Trophoblast cell (in vitro differentiated cells and primary cell): ENCODE data around the gene AUTS2.

Experiments used
- DNase-seq, 2 donors: peaks; one replicate each; pipeline ENCODE4 v3.0.0-alpha.2; 2016
- H2AFZ ChIP-seq: 2 replicates; pipeline ENCODE4 v1.6.1; 2013; ENCODE audit warnings: low read length, moderate library complexity, mild to moderate bottlenecking; ENCODE audit not compliant: insufficient read depth, poor library complexity
- H2AK5ac ChIP-seq: 2 replicates; pipeline ENCODE4 v1.6.1; 2013; ENCODE audit warnings: mild to moderate bottlenecking, low read length
- H2BK120ac ChIP-seq: 2 replicates; pipeline ENCODE4 v1.6.1; 2013; ENCODE audit warnings: low read length, mild to moderate bottlenecking, moderate library complexity; ENCODE audit not compliant: insufficient read depth, poor library complexity
- H2BK12ac ChIP-seq: 2 replicates; pipeline ENCODE4 v1.6.1; 2013; ENCODE audit warnings: mild to moderate bottlenecking, low read length, moderate library complexity
- H2BK5ac ChIP-seq: 2 replicates; pipeline ENCODE4 v1.6.1; 2013; ENCODE audit warnings: low read length, low read depth, moderate library complexity, mild to moderate bottlenecking; ENCODE audit not compliant: poor library complexity
- H3K14ac ChIP-seq: 2 replicates; pipeline ENCODE4 v1.6.1; 2013; ENCODE audit warnings: mild to moderate bottlenecking, low read length
- H3K18ac ChIP-seq: 2 replicates; pipeline ENCODE4 v1.6.1; 2013; ENCODE audit warnings: mild to moderate bottlenecking, low read length
- H3K23ac ChIP-seq: 2 replicates; pipeline ENCODE4 v1.6.1; 2013; ENCODE audit warnings: low read length
- H3K27ac ChIP-seq: 2 replicates; pipeline ENCODE4 v1.5.1; 2013; ENCODE audit warnings: low read depth, mild to moderate bottlenecking, inconsistent platforms, low read length, moderate library complexity
- H3K27me3 ChIP-seq: 2 replicates; pipeline ENCODE4 v1.6.1; 2013; ENCODE audit warnings: inconsistent platforms, mild to moderate bottlenecking, low read length, moderate library complexity; ENCODE audit not compliant: insufficient read depth
- H3K36me3 ChIP-seq, 2 experiments: 1 replicate in 1 of 2; 2 replicates in 1 of 2; pipeline ENCODE4 v1.6.1; 2013; ENCODE audit warnings: low read length in 2 of 2, mild to moderate bottlenecking in 2 of 2, moderate library complexity in 1 of 2; ENCODE audit not compliant: insufficient read depth in 2 of 2, control insufficient read depth in 1 of 2
- H3K4ac ChIP-seq: 2 replicates; pipeline ENCODE4 v1.6.1; 2013; ENCODE audit warnings: low read depth, mild to moderate bottlenecking, low read length, moderate library complexity
- H3K4me1 ChIP-seq, 2 experiments: 1 replicate in 1 of 2; 2 replicates in 1 of 2; pipeline ENCODE4 v1.6.1; 2013; ENCODE audit warnings: low read length in 2 of 2, mild to moderate bottlenecking in 2 of 2, moderate library complexity in 1 of 2; ENCODE audit not compliant: insufficient read depth in 2 of 2, control insufficient read depth in 1 of 2
- H3K4me2 ChIP-seq: 2 replicates; pipeline ENCODE4 v1.6.1; 2013; ENCODE audit warnings: inconsistent platforms, mild to moderate bottlenecking, low read length, moderate library complexity
- H3K4me3 ChIP-seq: 2 replicates; pipeline ENCODE4 v1.5.1; 2013; ENCODE audit warnings: mild to moderate bottlenecking, low read depth, low read length, inconsistent platforms
- H3K79me1 ChIP-seq: one replicate; pipeline ENCODE4 v1.6.1; 2013; ENCODE audit warnings: low read length
- H3K79me2 ChIP-seq: 2 replicates; pipeline ENCODE4 v1.6.1; 2013; ENCODE audit warnings: low read length, mild to moderate bottlenecking; ENCODE audit not compliant: control insufficient read depth, insufficient read depth, poor library complexity
- H3K9ac ChIP-seq: 2 replicates; pipeline ENCODE4 v1.6.1; 2013; ENCODE audit warnings: mild to moderate bottlenecking, low read length
- H3K9me3 ChIP-seq: 2 replicates; pipeline ENCODE4 v1.6.1; 2013; ENCODE audit warnings: low read depth, mild to moderate bottlenecking, control low read depth, inconsistent platforms, low read length; ENCODE audit not compliant: insufficient read depth
- H4K12ac ChIP-seq: 2 replicates; pipeline ENCODE4 v1.6.1; 2013; ENCODE audit warnings: low read depth, mild to moderate bottlenecking, low read length, moderate library complexity
- H4K8ac ChIP-seq: 2 replicates; pipeline ENCODE4 v1.6.1; 2013; ENCODE audit warnings: low read depth, mild to moderate bottlenecking, low read length, moderate library complexity
- H4K91ac ChIP-seq: one replicate; pipeline ENCODE4 v1.6.1; 2013; ENCODE audit warnings: low read depth, mild to moderate bottlenecking, low read length, moderate library complexity
- WGBS: extraction: QIAGEN DNeasy Blood & Tissue Kit; methylation state at CpG from one replicate; pipeline ENCODE4 v1.1.7; 2013; ENCODE audit warnings: missing lambda C conversion rate; ENCODE audit not compliant: insufficient read length, insufficient coverage; ENCODE audit errors: extremely low coverage; 5-methylcytosine and 5-hydroxymethylcytosine counted together

Gene AUTS2

DNA sequence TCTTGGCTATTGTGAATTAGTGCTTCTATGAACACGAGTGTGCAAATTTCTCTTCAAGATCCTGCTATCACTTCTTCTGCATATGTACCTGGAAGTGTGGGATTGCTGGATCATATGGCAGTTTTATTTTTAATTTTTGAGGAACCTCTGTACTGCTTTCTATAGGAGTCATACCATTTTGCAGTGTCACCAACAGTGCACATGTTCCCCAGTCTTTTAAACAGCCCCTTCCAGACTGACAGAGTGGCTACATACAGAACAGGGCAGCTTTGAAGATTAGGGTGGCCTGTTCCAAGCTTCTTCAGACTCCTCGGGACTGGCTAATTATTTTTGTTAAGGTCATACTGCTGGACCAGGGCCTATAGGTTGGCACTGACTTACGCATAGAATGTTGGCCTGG is 82.9 kb downstream of the AUTS2 start:
- no peak overlapping the region for H4K91ac ChIP-seq
- H4K12ac ChIP-seq: no peak overlapping the region
- H2BK12ac ChIP-seq: no peak overlapping the region
- H3K36me3 ChIP-seq: no peaks in the 10 kb centered on the region
- H3K9me3 ChIP-seq: no peaks in the 10 kb centered on the region
- no peak overlapping the region for H3K23ac ChIP-seq
- H3K18ac ChIP-seq: no peak overlapping the region
- no peaks in the 10 kb centered on the region for H3K27me3 ChIP-seq
- H3K4me2 ChIP-seq: no peak overlapping the region
- H3K27ac ChIP-seq: no peak overlapping the region
- no CpG with 5 or more reads among the region's 3 CpGs for WGBS
- no peak overlapping the region for H2BK5ac ChIP-seq
- peaks cover 6 to 12% of the 10 kb centered on the region in 2 experiments for H3K4me1 ChIP-seq
- no peak overlapping the region for H3K4me3 ChIP-seq
- no peaks in the 10 kb centered on the region for H3K79me2 ChIP-seq
- no peak overlapping the region for H4K8ac ChIP-seq
- H3K14ac ChIP-seq: no peak overlapping the region
- H2AK5ac ChIP-seq: no peak overlapping the region
- H3K79me1 ChIP-seq: no peaks in the 10 kb centered on the region
- no peak for DNase-seq
- H3K4ac ChIP-seq: no peak overlapping the region
- no peak overlapping the region for H2BK120ac ChIP-seq
- H2AFZ ChIP-seq: no peak overlapping the region
- H3K9ac ChIP-seq: no peak overlapping the region

GRCh38 chr7:69682518-69682917 is 84.2 kb downstream of the AUTS2 start:
- WGBS: no CpG with 5 or more reads among the region's 4 CpGs
- H3K9me3 ChIP-seq: no peaks in the 10 kb centered on the region

GRCh38 chr7:69683002-69683401 is 84.7 kb downstream of the AUTS2 start:
- no CpG with 5 or more reads among the region's 8 CpGs for WGBS
- H3K9me3 ChIP-seq: no peaks in the 10 kb centered on the region
- no peaks in the 10 kb centered on the region for H3K36me3 ChIP-seq
- H2BK5ac ChIP-seq: no peak overlapping the region
- peak overlapping the region; percentile 54 for H3K9ac ChIP-seq
- H3K4ac ChIP-seq: no peak overlapping the region
- H2AFZ ChIP-seq: no peak overlapping the region
- H3K4me1 ChIP-seq: peaks cover 6 to 11% of the 10 kb centered on the region in 2 experiments
- no peak overlapping the region for H2BK12ac ChIP-seq
- no peak overlapping the region for H4K8ac ChIP-seq
- no peak overlapping the region for H3K4me2 ChIP-seq
- no peak overlapping the region for H2BK120ac ChIP-seq
- no peak for DNase-seq
- no peaks in the 10 kb centered on the region for H3K79me1 ChIP-seq
- H4K12ac ChIP-seq: no peak overlapping the region
- H3K18ac ChIP-seq: no peak overlapping the region
- H3K4me3 ChIP-seq: no peak overlapping the region
- no peak overlapping the region for H3K14ac ChIP-seq
- no peak overlapping the region for H3K23ac ChIP-seq
- H3K27ac ChIP-seq: no peak overlapping the region
- H4K91ac ChIP-seq: no peak overlapping the region
- H3K79me2 ChIP-seq: no peaks in the 10 kb centered on the region
- no peak overlapping the region for H2AK5ac ChIP-seq
- no peaks in the 10 kb centered on the region for H3K27me3 ChIP-seq

More at GRCh38 chr7:69682518-69682917, 84.2 kb downstream of the AUTS2 start:
- Histone ChIP-seq H4K12ac (no peak overlapping the region), H3K79me1 (no peaks in the 10 kb centered on the region), H2BK120ac (no peak overlapping the region), H2BK12ac (no peak overlapping the region), H3K79me2 (no peaks in the 10 kb centered on the region), H3K27ac (no peak overlapping the region), H2AK5ac (no peak overlapping the region), H3K4me2 (no peak overlapping the region), H2BK5ac (no peak overlapping the region), H3K36me3 (no peaks in the 10 kb centered on the region), H2AFZ (no peak overlapping the region), H3K4me1 (peaks cover 6 to 12% of the 10 kb centered on the region in 2 experiments), H3K4me3 (no peak overlapping the region), H4K8ac (no peak overlapping the region), H3K18ac (no peak overlapping the region), H3K9ac (no peak overlapping the region), H3K23ac (no peak overlapping the region), H3K4ac (no peak overlapping the region), H3K14ac (no peak overlapping the region), H3K27me3 (no peaks in the 10 kb centered on the region), H4K91ac (no peak overlapping the region)
- no peak for DNase-seq

- Histone ChIP-seq H3K14ac (peak overlapping the region; percentile 56), H3K27me3 (no peaks in the 10 kb centered on the region)
These were observed 86.4 kb downstream of the AUTS2 start for GRCh38 chr7:69684369-69685292.

More at GRCh38 chr7:69684369-69685292, 86.4 kb downstream of the AUTS2 start:
- H3K4me1 ChIP-seq: peaks cover 4 to 6% of the 10 kb centered on the region in 2 experiments
- no peak overlapping the region for H2BK5ac ChIP-seq
- no peaks in the 10 kb centered on the region for H3K79me1 ChIP-seq
- H2BK120ac ChIP-seq: no peak overlapping the region
- no peak overlapping the region for H4K91ac ChIP-seq
- no peak overlapping the region for H3K18ac ChIP-seq
- no peak overlapping the region for H3K4me3 ChIP-seq
- no peak overlapping the region for H4K8ac ChIP-seq
- H4K12ac ChIP-seq: no peak overlapping the region
- no peak overlapping the region for H3K4ac ChIP-seq
- no peak overlapping the region for H3K4me2 ChIP-seq
- no peak overlapping the region for H3K27ac ChIP-seq
- H3K23ac ChIP-seq: no peak overlapping the region
- H3K79me2 ChIP-seq: no peaks in the 10 kb centered on the region
- no peaks in the 10 kb centered on the region for H3K36me3 ChIP-seq
- no peaks in the 10 kb centered on the region for H3K9me3 ChIP-seq
- no peak overlapping the region for H2AFZ ChIP-seq
- no peak overlapping the region for H2BK12ac ChIP-seq
- no peak overlapping the region for H2AK5ac ChIP-seq
- no peak for DNase-seq
- no CpG with 5 or more reads among the region's 8 CpGs for WGBS
- H3K9ac ChIP-seq: no peak overlapping the region
